Measurements from ENCODE around the gene TM4SF4. TPM values are rescaled to one million over a fixed set of nuclear protein-coding genes. Genes with fewer than 3 reads are reported as not detected.

TM4SF4 gene
- total and polyA plus RNA-seq, 2 donors (not counting 1 experiment from before 2014, with no cell fraction given): 1.7 TPM

DNA sequence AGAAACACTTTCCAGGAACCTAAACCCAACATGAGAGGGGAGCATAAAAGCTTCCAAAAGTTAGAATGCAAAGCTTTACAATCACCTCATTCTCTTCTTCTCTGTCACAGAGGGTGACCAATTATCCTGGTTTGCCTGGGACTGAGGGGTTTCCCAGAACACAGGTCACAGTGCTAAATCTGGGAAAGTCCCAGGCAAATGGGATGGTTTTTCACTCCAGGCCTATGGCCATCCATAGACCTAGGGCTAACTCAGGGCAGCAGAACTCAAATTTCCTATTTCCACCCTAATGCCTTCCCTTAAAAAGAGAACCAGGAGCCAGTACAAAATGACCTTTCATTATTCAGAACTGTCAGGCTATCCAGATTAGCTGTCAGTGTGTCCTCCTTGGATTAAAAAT lies 77.0 kb downstream of the TM4SF4 start:
- H3K36me3 ChIP-seq (ENCODE audit: control insufficient read depth, insufficient read depth, low read length): no peaks in the 10 kb centered on the region
- TF ChIP-seq, protein P1, sequence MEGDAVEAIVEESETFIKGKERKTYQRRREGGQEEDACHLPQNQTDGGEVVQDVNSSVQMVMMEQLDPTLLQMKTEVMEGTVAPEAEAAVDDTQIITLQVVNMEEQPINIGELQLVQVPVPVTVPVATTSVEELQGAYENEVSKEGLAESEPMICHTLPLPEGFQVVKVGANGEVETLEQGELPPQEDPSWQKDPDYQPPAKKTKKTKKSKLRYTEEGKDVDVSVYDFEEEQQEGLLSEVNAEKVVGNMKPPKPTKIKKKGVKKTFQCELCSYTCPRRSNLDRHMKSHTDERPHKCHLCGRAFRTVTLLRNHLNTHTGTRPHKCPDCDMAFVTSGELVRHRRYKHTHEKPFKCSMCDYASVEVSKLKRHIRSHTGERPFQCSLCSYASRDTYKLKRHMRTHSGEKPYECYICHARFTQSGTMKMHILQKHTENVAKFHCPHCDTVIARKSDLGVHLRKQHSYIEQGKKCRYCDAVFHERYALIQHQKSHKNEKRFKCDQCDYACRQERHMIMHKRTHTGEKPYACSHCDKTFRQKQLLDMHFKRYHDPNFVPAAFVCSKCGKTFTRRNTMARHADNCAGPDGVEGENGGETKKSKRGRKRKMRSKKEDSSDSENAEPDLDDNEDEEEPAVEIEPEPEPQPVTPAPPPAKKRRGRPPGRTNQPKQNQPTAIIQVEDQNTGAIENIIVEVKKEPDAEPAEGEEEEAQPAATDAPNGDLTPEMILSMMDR (conservative IDR thresholded peaks at IDR 0.05 in 1 of 2, IDR thresholded peaks at IDR 0.05 in 1 of 2; ENCODE audit: low read depth in 1 of 2, low read length in 2 of 2): no peak
- peaks cover 10% of the 10 kb centered on the region for H3K4me1 ChIP-seq (ENCODE audit: control insufficient read depth, extremely low read depth, insufficient read depth, low read length)
- H3K9ac ChIP-seq (ENCODE audit: insufficient read depth, low read length): no peak overlapping the region
- no peak overlapping the region for H3K27ac ChIP-seq (ENCODE audit: insufficient read depth, low read length)
- H3K4me3 ChIP-seq (replicated peaks in 1 of 4; ENCODE audit: control extremely low read depth in 1 of 4, insufficient read depth in 1 of 4, low read depth in 3 of 4, low read length in 4 of 4): no peak overlapping the region
- no peaks in the 10 kb centered on the region for H3K27me3 ChIP-seq (ENCODE audit: control insufficient read depth, insufficient read depth, low read length)
- H3K79me2 ChIP-seq (ENCODE audit: control insufficient read depth, insufficient read depth, low read length): peaks cover 8% of the 10 kb centered on the region
- H3K4me2 ChIP-seq (ENCODE audit: extremely low read depth, insufficient read depth, low read length): no peak overlapping the region
- H3K9me3 ChIP-seq (ENCODE audit: control insufficient read depth, insufficient read depth, low read depth, low read length): no peaks in the 10 kb centered on the region
- H2AFZ ChIP-seq (ENCODE audit: low read length): no peak overlapping the region
- no peaks in the 10 kb centered on the region for H4K20me1 ChIP-seq (ENCODE audit: control insufficient read depth, extremely low read depth, insufficient read depth, low read length)
- no peak for DNase-seq (ENCODE audit: low read depth in 2 of 2)

DNA sequence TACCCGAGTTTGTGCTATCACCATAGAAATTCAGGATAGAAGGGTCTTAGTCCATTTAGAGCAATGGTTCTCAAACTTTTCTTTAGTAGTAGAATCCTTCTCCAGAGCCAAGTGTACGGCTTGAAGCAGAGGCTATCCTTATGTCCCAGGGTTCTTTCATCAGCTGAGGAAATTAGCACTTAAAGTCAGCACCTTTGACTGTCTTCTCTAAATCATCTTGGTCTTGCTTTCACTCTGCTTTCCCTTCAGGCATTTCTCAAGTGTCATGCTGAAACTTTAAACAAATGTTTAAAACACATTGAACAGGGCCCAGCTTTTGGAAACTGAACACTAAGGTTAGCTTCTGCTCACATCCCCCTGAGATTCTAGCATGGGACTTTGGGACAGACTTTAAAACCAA lies 78.2 kb downstream of the TM4SF4 start:
- no peaks in the 10 kb centered on the region for H4K20me1 ChIP-seq (ENCODE audit: control insufficient read depth, extremely low read depth, insufficient read depth, low read length)
- H3K79me2 ChIP-seq (ENCODE audit: control insufficient read depth, insufficient read depth, low read length): peaks cover 3% of the 10 kb centered on the region
- H3K4me1 ChIP-seq (ENCODE audit: control insufficient read depth, extremely low read depth, insufficient read depth, low read length): peaks cover 10% of the 10 kb centered on the region
- TF ChIP-seq, protein P1 (conservative IDR thresholded peaks at IDR 0.05 in 1 of 2, IDR thresholded peaks at IDR 0.05 in 1 of 2; ENCODE audit: low read depth in 1 of 2, low read length in 2 of 2): no peak
- no peak for TF ChIP-seq EZH2 (IDR thresholded peaks at IDR 0.05; ENCODE audit: low read length, missing control alignments)
- no peak for DNase-seq (ENCODE audit: low read depth in 2 of 2)
- H3K27me3 ChIP-seq (ENCODE audit: control insufficient read depth, insufficient read depth, low read length): no peaks in the 10 kb centered on the region
- no peak overlapping the region for H3K27ac ChIP-seq (ENCODE audit: insufficient read depth, low read length)
- no peak overlapping the region for H2AFZ ChIP-seq (ENCODE audit: low read length)
- no peaks in the 10 kb centered on the region for H3K9me3 ChIP-seq (ENCODE audit: control insufficient read depth, insufficient read depth, low read depth, low read length)
- no peak overlapping the region for H3K4me3 ChIP-seq (replicated peaks in 1 of 4; ENCODE audit: control extremely low read depth in 1 of 4, insufficient read depth in 1 of 4, low read depth in 3 of 4, low read length in 4 of 4)
- no peaks in the 10 kb centered on the region for H3K36me3 ChIP-seq (ENCODE audit: control insufficient read depth, insufficient read depth, low read length)
- no peak overlapping the region for H3K4me2 ChIP-seq (ENCODE audit: extremely low read depth, insufficient read depth, low read length)
- H3K9ac ChIP-seq (ENCODE audit: insufficient read depth, low read length): no peak overlapping the region

Other genes starting within 250 kb of the TM4SF4 start
- not detected in 2 replicates for gene TM4SF18, start 141.1 kb upstream of the TM4SF4 start, total RNA-seq
- gene TM4SF18, start 141.1 kb upstream of the TM4SF4 start, polyA plus RNA-seq: not detected in 2 replicates
- 46.0 and 423 TPM in 2 replicates for gene TM4SF1, start 97.0 kb upstream of the TM4SF4 start, total RNA-seq
- gene TM4SF1, start 97.0 kb upstream of the TM4SF4 start, polyA plus RNA-seq: 301 and 353 TPM in 2 replicates
- 13.7 and 14.1 TPM in 2 replicates for gene WWTR1, start 183.3 kb downstream of the TM4SF4 start, total RNA-seq
- 71.5 and 89.4 TPM in 2 replicates for gene WWTR1, start 183.3 kb downstream of the TM4SF4 start, polyA plus RNA-seq